HuH-7.5 (cell line): ENCODE results near the gene UNC50.
"Not testable (repeated sequence)": the region's sequence is repeated elsewhere in the genome, so short reads cannot be mapped to it uniquely, and the experiment has no call there.

ENCODE experiments used
- DNase-seq: peaks from one replicate; pipeline ENCODE4 v3.0.0; 2011; ENCODE audit warnings: low spot score

Gene UNC50

DNA sequence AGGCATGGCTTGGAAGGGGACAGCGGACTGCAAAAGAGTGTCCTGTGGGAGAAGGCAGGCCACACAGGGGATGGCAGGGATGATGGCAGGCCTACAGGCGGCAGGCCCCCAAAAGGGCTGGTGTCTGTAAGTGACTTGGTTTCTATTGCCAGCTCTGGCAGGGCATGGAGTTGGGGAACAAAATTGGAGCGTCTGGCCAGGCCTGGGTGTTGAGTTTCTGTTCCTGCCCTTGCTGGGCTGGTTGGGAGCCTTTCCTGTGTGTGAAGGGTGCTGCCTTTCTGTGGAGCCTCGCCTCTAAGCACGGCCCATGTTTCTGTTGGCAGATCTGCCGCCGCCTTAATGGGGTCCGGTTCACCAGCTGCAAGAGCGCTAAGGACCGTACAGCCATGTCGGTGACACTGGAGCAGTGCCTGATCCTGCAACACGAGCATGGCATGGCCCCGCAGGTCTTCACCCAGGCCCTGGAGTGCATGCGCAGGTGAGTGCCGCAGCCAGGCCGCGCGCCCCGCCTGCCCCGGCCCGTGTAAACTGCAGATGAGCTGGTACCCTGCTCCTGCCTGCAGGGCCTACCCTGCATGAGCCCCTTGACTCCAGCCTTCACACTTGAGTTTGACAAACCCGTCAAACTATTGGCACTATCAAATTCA, 31.6 kb upstream of the UNC50 start:
- DNase-seq: no peak

DNA sequence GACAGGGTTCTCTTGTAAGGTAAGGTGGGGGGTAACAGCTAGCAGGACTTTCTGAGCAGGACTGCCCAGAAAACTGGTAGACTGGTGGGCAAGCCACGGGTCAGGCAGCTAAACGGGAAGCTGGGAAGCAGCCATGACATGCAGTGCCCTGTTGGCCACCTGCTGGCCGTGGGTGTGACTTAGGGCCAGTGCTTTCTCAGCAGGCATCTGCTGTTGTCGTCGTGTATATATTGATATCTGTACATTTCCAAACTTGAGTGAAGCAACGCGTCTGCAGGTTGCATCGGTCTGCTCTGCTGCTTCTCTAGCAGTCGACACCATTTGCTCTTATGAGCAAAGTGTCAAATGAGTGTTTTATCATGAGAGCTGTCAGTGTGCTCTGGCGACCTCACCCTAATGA, 31.1 kb upstream of the UNC50 start:
- no peak for DNase-seq

DNA sequence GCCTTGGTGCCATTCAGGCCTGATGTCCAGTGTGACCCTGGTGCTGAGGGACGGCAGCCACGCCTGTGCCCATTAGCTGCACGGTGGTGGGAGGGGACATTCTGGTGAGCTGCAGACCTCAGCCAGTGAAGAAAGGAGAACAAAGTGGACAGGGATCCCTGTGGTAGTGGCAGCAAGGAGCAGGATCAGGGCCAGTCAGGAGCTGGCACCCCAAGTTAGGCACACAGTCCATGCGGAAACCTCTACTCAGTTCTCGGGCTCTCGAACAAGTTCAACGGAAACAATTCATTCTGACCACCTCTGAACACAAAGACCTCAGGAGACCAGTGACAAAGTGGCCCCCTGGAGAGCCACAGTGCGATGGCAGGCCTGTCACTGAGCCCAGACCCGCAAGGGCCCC, 30.2 kb upstream of the UNC50 start:
- DNase-seq: no peak

DNA sequence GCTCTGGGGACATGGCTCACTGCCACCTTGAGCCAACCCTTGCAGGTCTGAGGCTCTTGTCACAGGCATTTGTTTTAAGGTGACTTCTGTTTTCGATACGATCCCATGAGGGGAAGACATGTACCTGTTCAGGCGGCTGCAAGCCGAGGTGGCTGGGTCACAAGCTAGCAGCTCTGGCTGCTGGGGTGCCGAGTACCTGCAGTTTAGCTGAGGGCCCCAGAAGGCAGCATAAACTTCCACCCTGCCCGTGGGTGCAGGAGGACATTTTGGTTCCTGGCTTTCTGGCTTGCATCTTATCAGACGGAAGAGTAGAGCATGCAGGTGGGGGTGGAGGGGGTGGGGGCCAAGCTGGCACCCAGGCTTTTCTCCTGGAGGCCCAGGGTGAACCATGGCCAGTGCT, 28.5 kb upstream of the UNC50 start:
- no peak for DNase-seq

DNA sequence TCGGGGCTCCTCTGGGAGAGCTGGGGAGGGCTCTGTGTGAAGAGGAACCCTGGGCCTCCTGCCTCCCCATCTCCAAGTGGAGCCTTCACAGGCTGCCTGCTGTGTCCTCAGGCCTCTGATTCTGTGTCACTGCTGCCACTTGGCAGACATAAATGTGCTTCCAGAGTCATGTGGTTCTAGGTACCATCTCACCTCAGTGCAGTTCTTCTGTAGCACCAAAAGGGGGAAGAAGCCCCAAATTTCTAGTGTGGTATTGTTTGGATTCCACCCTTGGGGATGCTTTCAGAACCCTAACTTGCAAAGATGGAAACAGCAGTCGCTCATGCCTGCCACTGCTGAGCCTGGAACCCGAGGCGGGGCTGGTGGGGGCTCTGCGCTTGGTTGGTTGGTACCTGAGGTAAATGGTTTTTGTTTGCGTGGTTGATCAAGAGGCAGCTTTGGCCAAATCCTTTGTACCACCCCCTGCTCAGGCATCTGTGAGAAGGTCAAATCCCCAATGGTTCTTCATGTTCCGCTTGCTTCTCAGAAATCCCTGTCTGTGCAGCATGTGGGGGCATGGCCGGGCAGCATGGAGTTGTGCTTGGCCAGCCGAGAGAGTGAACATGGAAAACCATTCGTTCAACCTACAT, 27.6 kb upstream of the UNC50 start:
- no peak for DNase-seq

DNA sequence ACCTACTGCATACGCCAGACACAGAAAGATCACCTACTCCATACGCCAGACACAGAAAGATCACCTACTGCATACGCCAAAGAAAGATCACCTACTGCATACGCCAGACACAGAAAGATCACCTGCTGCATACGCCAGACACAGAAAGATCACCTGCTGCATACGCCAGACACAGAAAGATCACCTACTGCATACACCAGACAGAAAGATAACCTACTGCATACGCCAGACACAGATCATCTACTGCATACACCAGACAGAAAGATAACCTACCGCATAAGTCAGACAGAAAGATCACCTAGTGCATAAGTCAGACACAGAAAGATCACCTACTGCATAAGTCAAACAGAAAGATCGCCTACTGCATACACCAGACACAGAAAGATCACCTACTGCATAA, 25.9 kb upstream of the UNC50 start:
- no peak for DNase-seq

DNA sequence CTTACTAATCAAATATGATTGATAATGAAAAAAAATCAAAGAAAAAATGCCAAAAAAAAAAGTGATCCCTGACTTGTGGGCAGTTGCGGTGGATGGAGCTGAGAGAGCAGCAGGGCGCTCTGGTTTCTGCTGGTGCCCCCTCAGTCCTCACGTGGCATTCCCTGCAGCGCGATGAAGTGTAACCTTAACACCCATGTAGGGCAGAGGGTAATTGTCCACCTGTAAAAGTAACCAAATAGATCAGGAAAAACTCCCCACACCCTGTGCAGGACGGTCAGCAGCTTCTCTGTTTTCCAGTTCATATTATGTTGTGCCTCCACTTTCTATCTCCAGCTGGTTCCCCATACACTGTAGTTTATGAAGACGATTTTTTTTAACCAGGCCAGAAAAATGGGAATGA, 25.1 kb upstream of the UNC50 start:
- no peak for DNase-seq

DNA sequence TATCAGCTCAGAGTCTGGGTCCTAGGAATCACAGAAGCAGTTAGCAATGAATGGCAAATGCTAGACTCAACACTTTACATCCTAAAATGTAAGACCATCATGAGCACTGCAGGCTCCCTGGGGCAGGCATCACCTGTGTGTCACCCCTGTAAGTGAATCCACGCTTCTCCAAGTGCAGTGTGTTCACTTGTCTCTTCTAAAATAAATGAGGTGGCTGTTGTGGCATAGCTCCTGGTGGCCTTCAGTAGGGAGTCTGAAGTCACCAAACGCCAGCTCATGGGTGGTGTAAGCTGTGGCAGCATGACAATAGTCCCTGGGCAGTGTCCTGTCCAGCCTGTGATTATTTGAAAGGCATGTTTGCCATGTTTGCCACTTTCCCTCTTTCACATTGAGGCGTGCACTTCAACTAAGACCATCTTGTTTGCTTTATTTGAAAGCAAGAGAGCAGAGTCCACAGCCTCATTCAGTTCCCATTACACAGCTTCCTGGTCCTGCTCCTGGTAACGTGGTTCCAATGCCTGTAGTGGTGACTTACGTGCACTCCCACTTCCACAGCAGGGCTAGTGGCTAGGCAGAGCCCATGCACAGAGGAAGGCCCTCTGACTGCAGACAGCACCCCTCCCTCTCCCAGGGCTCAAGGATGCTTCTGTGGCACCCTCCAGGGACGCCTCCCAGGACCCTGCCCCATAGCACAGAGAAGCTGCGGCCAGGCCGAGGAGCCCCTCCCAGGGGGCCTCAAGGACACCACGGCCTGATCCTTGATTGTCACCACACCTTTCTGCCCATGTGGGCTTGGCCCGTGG, 24.4 kb upstream of the UNC50 start:
- peak; percentile 64 for DNase-seq

DNA sequence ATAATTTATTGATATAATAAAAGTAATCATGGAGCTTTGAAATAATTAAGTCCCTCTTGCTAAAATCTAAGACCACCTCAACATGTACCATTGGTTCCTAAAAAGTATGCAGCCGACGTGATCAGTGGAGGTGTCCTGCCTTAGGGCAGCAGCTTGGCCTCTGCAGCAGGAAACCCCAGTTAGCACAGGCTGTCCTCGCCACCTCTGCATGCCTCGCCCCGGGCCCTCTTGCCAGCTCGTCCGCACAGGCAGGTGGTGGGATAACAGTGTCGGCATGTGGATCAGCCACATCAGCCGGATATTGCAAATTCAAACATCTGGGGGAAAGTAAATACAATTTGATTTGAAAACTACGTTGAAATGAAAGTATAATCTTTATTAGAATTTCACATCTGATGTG, 23.0 kb upstream of the UNC50 start:
- no peak for DNase-seq

DNA sequence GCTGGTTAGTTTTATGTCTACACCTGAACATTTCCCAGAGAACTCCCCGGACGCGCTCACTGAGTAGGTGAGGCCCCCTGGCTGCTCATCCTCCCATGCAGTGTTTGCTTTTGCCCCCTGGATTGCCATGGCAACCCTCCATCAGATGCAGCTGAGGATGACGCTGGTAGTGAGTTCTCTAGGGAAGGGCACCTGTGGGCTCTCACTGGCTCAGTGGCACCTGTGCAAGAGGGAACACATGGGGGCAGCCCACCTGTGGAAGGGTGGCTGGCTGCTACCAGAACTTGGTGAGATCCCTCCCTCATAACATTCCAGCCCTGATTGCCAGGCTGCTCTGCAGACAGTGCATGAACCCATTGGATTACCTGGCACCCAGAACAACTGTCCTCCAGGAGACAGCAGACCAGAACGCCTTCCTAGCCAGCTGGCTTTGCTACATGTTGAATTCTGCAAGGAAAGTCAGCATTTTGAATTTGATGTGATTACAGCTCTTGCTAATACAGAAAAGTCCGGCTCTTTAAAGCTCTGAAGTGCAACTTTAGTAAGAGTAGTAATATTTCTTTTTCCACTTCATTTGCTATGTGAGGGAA, 21.7 kb upstream of the UNC50 start:
- DNase-seq: no peak

DNA sequence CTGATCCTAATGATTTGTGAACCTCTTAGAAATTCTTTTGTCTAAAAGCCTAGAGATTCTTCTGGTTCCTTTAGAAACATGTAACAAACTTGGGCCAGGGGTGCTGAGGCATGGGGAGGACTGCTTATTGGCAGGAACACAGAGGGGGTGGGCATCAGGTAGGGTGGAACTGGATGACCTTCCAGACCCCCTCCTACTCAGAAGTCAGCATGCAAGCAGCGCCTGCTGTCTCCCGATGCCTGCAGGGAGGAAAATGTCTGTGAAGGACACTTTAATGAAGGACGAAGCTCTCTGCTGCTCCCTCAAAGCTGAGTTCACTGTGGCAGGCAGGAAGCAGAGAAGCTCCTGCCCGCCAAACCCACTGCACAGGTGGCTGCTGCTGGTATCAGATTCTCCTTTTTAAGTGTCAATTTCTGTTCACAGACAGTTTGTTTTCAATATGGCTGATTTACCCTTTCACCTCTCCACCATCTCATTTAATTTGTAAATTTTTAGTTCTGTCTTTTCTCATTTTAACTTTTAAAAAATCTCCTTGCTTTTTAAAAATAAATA, 19.4 kb upstream of the UNC50 start:
- DNase-seq: no peak

DNA sequence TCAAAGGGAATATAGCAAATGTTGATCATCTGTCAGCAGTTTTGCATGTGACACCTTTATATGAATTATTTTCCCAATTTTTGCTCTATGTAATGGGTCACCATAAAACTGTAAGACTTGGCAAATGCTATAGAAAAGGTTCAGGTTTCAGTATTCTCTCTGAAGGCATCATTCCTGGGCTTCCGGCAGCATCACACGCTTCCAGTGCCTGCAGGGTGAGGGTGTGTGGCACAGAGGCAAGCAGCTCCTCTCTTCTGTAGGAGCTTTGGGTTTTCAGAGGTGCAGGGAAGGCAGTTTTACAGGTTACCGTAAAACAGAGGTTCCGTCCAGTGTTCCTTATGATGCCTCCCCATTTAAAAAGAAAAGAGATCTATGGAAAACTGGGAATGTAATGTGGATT, 18.9 kb upstream of the UNC50 start:
- no peak for DNase-seq

DNA sequence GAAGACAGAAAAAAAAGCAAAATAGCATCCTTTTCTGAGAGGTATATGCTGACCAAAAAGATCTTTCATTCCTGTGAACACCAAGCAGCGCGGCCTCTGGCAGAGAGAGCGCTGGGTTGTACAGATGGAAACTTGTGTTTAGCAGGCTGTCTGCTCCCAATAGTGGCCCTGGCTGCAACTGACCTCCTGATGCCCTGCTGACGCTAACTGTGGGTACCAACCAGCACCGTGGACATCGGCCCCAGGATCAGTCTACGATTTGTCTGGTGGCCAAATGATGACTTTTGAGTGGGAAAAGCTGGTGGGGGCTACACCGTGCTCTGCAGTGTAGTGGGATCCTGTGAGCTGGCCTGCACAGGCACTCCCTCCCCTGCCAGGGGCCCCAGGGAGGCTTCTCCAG, 15.8 kb upstream of the UNC50 start:
- DNase-seq: no peak

DNA sequence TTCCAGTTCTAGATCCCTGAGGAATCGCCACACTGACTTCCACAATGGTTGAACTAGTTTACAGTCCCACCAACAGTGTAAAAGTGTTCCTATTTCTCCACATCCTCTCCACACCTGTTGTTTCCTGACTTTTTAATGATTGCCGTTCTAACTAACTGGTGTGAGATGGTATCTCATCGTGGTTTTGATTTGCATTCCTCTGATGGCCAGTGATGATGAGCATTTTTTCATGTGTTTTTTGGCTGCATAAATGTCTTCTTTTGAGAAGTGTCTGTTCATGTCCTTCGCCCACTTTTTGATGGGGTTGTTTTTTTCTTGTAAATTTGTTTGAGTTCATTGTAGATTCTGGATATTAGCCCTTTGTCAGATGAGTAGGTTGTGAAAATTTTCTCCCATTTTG, 13.7 kb upstream of the UNC50 start:
- not testable (repeated sequence) for DNase-seq

DNA sequence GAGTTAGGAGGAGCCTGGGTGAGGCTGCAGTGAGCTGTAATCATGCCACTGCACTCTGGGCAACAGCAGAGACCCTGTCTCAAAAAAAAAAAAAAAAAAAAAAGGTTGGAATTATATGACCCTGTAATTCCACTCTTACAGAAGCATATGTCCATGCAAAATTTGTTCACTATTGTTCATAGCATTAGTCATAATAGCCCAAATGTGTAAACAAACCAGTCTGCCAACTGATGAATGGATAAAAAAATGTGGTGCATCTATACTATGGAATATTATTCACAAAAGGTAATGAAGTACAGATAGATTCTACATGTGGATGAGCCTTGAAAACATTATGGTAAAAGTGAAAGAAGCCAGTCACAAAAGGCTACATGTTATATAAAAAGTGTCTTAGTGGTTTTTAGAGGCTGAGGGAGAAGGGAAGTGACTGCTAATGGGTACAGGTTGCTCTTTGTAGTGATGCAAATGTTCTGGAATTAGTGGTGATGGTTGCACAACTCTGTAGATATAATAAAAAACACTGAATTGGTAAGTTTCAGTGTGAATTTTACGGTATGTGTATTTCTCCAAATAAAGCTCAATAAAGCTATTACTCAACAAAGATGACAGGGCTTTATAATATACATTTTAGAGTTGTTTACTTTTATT, 9.5 kb upstream of the UNC50 start:
- no peak for DNase-seq

DNA sequence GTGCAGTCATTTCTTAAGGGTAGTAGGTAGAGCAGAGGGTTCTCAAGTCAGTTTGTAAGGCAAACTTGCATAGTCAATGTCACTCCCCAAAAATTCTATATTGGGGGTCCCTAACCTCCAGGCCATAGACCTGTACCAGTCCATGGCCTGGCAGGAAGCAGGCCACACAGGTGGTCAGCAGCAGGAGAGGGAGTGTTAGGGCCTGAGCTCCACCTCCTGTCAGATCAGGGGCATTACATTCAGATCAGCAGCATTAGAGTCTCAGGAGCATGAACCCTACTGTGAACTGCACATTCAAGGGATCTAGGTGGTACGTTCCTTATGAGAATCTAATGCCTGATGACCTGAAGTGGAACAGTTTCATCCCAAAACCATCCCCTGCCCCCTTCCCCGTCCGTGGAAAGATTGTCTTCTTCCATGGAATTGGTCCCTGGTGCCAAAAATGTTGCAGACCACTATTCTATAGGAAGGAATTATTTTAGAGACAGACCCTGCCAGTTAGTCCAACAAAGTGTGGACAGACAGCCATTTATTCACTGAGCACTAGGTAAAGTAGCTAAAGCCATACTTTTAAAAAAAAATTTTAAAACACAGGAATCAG, 6.8 kb upstream of the UNC50 start:
- DNase-seq: peak; percentile 73

DNA sequence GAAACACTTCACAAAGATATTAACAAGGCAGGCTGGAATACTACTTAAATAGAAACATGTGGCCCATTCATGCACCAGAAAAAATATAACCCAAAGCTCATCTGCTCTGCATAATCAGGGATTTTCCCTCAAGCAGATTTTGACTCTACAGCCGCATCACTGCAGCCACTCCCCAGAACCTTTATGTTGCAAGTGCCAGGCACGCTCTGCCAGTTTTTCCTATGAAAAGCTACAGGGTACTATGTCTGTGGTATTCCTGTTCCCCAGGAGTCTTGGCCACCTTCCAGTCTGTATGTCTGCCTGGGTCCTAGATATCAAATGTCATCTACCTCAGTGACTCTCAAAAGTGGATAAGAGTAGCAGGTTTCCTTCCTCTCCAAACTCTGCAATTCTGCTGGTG, 3.8 kb upstream of the UNC50 start:
- DNase-seq: no peak

DNA sequence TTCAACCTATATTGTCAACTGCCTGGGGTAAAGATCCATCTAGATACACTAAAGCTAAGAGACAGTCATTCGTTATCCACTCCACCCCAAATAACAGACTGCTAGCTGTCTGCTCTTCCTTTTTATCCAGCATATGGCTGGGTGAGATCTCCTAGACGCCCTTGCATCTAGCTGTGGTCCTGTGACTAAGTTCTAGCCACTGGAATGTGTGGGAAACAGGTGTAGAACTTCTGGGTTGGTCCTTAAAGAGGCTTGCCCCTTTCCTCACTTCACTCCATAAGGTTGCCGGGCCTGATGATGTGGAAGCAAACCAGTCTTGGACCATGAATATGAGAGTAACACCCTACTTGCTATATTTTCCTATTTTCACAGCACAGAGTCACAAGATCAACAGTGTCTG, 3.3 kb upstream of the UNC50 start:
- DNase-seq: no peak

DNA sequence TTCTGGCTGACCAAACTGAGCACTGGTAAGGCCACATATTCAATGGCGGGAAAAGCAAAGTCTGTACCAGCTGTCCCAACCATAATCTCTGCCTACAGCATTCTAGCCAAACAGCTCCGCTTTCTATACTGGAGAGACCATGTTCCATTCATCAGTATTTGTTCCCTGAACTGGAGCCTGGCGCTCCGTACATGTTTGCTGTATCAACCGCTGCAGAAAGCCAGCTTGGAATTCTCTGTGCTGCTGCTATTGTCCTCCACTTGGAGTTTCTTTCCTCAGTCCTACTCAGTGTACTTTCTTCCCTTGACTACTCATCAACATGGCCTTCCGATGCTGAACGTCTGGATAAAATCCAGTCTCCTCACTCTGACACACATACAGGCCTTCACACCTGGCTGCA, 2.0 kb upstream of the UNC50 start:
- DNase-seq: no peak

DNA sequence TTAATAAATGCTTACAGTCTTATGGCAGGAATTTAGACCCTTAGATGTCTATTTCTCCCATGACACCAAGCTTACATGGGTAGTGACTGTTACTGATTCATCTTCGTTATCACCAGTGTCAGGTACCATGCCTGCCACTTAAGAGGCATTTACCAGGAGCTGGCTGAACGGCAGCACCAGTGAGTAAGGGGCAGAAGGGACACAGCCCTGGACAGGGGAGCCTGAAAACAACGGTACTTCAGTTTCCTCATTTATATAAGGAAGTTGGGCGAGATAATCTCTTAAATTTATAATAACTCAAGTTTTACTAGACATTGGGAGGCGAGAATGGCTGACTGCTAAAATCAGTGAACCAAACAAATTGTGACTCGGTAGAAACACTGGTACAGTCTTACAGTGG, 1.3 kb upstream of the UNC50 start:
- no peak for DNase-seq

DNA sequence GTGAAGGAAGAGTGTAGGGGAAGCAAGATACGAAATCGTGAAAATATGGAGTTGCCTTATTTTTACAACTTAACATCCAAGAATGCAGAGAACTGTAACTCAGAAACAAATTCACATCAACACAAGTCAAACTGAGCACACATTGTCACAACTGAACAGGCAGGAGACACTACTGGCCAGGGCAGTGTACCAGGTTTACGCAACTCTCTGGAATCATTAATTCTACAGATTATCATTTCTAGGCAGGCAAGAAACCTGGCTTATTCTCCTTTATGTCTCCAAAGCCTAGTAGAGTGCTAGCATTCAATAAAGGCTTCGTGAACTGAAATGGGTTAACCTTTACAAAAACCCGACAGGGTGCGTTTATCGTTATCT, 661 bp upstream of the UNC50 start:
- peak; percentile 56 for DNase-seq
